NCI-H128 (cell line): ENCODE data around the gene CASZ1.

Experiments
- DNase-seq: peaks from one replicate; lab custom pipeline; 2025; ENCODE audit not compliant: unreplicated experiment; lab: John Stamatoyannopoulos, UW

Gene CASZ1

DNA sequence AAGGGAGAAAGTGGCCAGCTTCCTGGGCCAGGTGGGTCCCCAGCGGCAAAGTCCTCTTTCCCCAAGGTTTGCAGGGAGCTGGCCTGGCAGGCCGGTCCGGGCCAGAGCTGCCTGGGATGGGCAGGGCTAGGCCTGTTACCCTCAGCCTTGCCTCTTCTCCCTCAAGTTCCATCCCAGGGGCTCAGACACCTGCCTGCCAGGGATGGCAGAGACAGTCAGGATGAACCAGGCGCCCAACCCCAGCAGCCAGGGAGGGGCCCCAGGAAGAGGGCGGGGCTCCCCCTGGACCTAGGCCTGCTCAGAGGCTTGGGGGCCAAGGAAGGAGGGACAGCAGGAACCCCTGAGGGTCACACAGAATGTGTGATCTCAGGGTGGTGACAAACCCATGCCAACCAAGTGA lies 120.6 kb downstream of the CASZ1 start:
- no peak for DNase-seq

DNA sequence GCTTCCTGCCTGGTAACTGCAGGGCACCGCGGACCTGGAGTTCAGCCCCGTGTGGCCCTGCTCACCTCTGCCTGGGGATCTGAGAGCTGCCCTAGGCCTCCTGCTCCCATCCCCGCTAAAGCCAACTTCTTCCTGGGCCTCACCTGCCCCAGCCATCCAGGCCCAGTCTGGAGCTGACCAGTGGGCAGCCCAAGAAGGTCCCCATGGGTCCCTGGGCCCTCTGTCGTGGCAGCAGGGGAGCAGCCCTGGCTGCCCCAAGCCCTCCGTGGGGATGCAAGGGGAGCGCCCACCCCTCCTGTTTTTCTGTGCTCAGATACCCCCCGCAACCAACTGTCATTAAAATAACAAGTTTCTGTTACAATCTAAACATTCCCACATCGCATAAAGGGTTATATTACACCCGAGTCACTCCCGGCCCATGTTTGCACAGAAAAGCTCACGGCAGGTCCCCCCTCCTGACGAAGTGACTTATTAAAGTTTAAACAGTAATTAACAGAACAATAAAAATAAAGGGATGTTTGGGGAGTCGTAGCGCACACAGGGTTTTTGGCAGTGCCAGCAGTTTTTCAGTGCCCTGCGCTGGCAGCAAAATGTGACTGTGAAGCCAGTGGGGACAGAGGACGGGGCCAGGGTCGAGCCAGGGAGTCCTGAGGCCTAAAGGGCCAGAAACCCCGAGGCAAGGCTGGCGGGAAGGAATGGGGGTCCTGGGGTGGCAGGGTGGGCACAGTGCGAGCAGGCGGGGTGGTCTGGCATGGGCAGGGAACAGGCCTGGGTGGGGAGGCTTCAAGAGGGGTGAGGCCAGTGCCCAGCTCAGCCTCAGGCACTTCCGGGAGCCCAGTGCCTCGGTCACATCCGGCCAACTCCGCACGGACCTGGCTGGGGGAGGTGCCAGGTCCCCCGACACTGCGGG lies 121.5 kb downstream of the CASZ1 start:
- DNase-seq, result no peak

DNA sequence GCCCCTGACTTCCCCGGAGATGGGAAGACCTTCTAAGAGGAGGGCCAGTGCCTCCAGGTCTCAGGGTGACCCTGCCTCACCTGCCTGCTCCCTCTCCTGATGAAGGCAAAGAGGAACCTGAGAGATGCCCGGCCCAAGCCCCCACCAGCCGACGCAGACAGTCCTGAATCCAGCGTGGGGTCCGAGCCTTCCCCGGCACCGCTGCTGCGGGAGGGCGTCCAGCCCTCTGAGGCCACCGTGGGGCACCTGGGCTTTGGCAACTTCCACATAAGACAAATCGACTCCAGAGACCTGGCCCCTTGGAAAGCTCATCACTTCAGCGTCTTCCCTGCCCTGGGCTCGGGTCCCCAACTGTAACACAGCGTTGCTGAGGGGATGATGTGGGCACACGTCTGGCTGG lies 122.2 kb downstream of the CASZ1 start:
- DNase-seq, result no peak

GRCh38 chr1:10673109-10673711 lies 123.2 kb downstream of the CASZ1 start:
- no peak for DNase-seq

DNA sequence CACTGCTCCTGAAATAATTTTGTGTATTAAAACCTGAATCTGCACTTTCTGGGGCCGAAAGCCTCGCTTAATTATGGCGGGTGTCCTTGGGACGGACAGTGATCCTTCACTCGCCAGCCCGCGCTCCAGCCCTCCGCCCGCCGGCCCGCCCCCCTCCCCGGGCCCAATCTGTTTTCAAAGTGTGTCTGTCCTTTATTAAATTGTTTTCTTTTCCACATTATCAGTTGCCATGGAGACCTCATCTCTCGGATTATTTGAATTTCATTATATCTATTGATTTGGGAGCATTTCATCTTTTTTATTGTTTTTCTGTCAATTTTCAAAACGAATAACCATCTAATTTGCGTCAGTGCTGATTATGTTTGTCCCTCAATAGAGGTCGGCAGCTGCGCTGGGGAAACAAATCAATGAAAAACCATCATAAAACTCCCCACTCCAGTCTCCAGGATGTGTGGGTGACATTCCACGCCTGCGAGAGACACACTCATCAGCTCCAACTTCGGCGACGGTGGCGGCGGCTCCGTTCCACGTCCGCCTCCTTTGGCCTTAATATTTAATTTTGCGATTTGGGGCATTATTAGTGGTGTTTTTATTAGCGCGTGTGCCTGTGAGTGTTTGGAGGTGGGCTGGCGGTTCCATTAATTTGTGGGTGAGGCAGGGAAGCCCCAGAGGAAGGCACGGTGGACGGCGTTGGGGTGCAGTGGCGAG lies 123.9 kb downstream of the CASZ1 start:
- no peak for DNase-seq

- no peak for DNase-seq
Observed at GRCh38 chr1:10671622-10672342, 124.7 kb downstream of the CASZ1 start.

DNA sequence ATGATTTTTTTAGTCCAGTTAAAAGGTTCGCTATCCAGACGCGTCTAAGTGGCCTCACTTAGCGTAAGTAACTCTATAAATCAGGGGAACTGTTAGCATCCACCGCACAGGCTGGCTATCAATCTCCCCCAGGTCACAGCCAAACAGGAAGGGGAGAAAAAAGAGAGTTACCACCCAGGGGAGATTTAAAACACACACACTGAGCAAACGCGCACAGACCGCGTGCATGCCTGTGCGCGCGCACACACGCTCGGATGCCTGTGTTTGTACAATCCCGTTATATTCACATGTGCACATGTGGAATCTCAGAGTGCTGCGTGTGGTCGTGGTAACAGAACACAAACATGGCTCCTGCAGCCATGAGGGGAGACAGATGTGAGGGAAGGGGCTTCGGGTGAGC lies 125.4 kb downstream of the CASZ1 start:
- DNase-seq, result no peak

DNA sequence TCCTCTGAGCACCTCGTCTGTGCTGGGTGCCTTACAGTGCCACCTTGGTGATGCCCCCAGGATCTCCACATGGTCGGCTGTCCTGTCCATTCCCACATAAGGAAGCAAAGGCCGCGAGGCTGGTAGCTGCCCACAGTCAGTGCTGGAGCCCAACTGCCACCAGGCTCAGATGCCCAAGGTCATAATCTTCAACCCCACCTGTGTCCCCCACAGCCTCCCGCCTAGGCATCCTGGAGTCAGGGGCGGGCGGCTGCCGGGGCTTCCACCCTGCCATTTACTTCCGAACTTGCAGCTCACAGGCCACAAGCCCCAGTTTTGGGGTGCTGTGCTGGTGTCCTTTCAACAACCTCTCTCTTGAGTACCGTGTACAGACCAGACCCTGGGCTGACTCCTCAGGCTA lies 126.3 kb downstream of the CASZ1 start:
- DNase-seq, result no peak

- no peak for DNase-seq
Observed at GRCh38 chr1:10669570-10669969, 126.9 kb downstream of the CASZ1 start.

DNA sequence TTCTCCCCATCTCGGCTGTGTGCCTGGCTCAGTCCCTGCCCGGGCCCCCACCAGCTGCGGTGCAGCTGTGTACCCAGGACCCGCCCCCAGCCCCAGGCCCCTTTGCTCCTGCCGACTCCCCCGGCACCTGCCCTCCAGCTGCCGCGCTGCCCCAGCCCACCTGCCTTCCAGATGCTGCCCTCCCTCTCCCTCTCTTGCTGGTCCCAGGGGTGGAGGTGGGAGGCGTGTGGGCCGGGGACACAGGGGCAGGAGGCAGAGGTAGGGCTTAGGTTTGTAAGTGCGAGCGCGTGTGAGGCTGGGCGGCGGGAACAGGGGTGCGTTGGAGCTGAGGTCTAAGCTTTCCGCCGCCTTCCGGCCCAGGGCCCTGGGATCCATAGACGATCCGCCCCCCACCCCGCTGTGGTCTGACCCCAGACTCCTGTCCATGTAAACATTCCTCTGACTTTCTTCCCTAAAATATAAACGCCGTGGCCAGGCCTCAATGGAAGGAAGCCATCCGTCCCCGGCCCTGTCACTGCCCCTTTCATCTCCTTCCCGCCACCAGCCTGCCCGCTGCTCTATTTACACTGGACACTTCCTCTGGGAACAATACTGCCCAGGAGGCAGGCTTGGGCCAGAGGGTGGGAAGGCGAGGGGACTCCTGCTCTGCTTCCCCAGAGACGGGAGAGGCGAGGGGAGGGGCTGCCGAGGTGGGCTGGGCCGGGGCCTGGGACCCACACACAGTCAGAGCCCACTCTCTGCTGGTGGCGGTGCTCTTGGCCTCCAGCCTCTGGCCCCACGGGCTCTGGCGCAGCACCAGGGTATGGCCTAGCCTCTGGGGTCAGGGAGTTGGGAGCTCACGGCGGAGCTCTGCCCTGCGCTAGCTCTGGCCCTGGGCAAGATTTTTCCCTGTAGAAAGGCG lies 128.3 kb downstream of the CASZ1 start:
- no peak for DNase-seq

DNA sequence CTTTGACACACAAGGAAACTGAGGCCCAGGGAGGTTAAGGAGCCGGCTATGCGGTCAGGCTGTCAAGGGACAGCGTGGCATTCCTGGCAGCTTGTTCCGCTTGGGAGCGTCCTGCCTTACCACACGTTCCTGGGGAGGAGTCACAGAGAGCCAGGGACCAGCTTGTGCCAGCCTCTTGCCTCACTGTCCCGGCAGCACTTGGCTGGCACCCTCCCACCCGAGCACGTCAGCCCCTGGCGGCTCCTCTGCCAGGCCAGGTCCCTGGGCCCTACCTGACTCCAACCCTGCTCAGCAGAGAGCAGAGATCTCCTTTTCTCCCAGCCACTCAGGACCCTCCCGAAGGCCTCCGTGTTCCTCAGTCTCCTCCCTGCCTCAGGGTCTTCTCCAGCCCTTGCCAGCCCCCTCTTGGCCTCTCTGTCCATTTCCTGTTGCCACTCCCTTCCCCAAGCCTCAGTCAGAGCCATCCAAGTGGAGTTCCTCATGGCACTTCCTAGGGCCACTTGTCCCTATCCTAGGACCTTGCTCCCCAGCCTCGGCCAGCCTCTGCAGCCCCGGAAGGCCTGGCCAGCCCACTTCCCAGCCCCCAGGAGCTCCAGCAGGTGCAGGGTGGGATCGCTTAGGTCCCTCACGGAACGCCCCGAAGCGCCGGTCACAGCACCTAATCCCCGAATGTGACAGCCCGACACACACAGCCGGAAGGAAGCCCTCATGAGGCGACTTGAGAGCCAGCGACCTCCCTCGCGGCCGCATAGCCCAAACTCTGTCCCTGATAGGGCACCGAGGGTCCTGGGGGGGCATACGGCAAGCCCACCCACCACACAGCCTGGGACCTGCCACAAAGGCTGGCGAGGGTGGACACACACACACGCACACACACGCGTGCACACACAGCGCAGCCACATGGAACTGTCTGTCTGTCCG lies 130.3 kb downstream of the CASZ1 start:
- DNase-seq, result no peak

DNA sequence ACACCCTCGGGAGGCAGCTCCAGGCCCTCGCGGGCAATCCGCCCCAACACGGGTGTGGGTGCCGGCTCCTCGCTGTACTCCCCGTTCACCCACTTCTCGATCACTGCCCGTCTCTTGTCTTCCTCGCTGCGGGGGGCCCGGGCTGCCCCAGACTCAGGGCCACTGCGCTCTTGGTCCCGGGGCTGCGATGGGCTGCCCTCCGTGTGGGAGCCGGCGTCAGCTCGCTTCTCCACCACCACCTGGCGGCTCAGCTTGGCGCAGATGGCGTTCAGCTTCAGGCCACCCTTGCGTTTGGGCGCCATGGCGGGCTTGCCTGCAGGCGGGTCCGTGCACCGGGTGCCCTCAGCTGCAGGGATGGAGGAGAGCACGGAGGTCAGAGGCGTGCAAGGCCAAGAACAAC lies 131.2 kb downstream of the CASZ1 start:
- no peak for DNase-seq

DNA sequence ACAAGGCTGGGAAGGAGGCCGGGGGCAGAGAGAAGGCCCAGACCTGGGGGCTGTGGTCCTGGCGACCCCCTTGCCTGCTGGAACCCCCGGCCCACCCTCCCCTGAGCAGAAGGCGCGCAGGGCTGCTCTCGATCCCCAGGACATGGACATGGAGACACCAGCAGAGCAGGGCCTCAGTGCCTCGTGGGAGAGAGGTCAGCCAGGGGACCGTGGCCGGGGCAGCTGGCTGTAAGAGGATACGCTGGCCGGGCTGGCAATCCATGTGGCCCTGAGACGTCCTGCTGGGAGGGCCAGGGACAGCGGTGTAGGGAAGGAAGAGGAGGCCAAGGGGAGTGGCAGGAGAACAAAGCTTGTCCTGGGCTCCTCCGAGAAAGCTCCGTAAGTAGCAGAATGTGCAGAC lies 132.2 kb downstream of the CASZ1 start:
- no peak for DNase-seq

GRCh38 chr1:10663678-10664035 lies 132.8 kb downstream of the CASZ1 start:
- no peak for DNase-seq

- no peak for DNase-seq
Observed at GRCh38 chr1:10662824-10663677, 133.4 kb downstream of the CASZ1 start.

GRCh38 chr1:10662090-10662688 lies 134.3 kb downstream of the CASZ1 start:
- no peak for DNase-seq

DNA sequence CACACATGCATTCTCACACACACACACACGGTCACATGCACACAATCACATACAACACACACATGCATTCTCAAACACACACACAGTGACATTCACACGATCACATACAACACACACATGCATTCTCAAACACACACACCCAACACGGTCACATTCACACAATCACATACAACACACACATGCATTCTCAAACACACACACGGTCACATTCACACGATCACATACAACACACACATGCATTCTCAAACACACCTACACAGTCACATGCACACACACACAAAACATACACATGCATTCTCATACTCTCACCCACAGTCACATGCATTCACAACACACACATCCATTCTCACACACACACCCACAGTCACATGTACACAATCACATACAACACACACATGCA lies 135.0 kb downstream of the CASZ1 start:
- DNase-seq, result no peak
